Measurements from ENCODE around the gene SUN1.

The SUN1 gene

DNA sequence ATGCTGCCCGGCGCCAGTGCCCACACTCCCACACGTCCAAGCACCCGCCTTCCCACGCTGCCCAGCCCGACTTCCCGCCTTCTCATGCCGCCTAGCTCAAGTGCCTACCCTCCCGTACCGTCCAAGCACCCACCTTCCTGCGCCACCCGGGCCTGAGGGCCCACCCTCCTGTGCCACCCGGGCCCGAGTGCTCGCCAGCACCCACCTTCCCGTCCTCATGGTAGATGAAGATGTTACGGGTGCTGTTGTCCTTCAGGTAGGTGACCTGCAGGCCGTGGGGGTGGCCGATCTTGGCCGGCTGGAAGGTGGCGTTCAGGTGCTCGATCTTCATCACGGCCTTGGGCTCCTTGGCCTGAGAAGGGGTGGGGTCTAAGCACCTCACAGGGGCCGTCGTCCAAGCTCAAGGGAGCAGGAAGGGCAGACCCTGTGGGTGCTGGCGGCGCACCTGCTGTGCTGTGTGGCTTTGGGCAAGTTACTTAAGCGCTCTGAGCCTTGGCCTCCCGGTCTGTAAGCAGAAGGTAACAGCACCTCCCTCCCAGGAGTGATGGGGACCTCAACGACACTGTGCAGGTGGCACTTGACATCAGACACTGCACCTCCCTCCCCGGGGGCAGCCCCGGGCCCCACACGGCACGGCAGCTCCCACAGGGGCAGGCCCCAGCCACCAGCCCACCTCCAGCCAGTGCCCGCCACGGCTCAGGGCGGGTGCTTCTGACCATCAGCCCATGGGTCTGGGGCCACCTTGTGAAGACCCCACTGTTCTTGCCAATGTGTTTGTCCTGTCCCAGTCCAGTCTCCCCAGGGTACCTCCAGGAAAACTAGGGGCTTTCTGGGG, 71.9 kb downstream of the SUN1 start:
- ATAC-seq = no peak

DNA sequence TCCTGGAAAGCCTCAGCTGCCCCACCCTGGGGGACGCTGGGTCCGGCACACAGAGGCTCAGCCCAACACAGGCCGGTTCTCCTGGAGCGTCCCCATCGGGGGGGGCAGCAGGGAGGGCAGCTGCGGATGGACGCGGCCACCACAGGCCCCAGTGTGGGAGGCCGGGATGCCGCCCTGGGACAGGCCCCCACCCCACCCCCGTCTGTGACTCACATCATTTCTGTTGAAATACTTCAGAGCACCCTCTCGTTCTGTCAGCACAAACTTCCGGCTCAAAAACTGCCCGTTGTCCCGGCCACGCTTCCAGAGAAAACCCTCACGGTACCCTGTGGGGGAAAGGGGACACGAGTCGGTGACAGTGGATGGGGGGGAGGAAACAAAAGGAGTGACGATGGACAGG, 72.6 kb downstream of the SUN1 start:
- ATAC-seq = peak; percentile 1; the same call in 2 of the 3 replicates
- TF ChIP-seq, protein P1, sequence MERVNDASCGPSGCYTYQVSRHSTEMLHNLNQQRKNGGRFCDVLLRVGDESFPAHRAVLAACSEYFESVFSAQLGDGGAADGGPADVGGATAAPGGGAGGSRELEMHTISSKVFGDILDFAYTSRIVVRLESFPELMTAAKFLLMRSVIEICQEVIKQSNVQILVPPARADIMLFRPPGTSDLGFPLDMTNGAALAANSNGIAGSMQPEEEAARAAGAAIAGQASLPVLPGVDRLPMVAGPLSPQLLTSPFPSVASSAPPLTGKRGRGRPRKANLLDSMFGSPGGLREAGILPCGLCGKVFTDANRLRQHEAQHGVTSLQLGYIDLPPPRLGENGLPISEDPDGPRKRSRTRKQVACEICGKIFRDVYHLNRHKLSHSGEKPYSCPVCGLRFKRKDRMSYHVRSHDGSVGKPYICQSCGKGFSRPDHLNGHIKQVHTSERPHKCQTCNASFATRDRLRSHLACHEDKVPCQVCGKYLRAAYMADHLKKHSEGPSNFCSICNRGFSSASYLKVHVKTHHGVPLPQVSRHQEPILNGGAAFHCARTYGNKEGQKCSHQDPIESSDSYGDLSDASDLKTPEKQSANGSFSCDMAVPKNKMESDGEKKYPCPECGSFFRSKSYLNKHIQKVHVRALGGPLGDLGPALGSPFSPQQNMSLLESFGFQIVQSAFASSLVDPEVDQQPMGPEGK (CRISPR knock-in tag; IDR thresholded peaks at IDR 0.05; ENCODE audit: borderline replicate concordance) = peak; percentile 88; the same call in 1 of the 2 replicates
- no peak for TF ChIP-seq ESRRG (CRISPR knock-in tag; IDR thresholded peaks at IDR 0.05)

More for the DNA sequence above, 71.9 kb downstream of the SUN1 start:
- TF ChIP-seq SNAI2 (CRISPR knock-in tag; IDR thresholded peaks at IDR 0.05) (no peak), ISL1 (CRISPR knock-in tag; IDR thresholded peaks at IDR 0.05) (no peak)

DNA sequence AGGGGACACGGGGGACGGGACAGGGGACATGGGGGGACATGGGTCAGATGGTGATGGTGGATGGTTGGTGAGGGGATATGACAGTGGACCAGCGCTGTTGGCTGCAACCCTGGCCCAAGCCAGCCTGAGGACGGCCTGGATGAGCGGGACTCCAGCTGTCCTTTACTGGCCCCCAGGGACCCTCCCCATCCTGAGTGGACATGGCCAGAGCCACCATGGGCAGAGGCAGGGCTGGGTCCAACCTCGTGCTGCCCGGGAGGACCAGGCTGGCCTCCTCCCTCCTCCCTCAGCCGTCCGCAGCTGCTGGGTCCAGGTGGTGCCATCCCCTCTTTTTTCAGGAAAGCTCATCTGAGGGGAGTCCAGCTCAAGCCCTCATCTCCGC, 74.5 kb downstream of the SUN1 start:
- ATAC-seq = no peak
- TF ChIP-seq ISL1 (CRISPR knock-in tag; IDR thresholded peaks at IDR 0.05) (no peak), ARNTL (CRISPR knock-in tag; IDR thresholded peaks at IDR 0.05; ENCODE audit: borderline replicate concordance, low read depth) (no peak), RARB (CRISPR knock-in tag; IDR thresholded peaks at IDR 0.05) (no peak), CSDC2 (CRISPR knock-in tag; IDR thresholded peaks at IDR 0.05) (no peak), ZNF8 (CRISPR knock-in tag; IDR thresholded peaks at IDR 0.05) (no peak), BACH2 (CRISPR knock-in tag; IDR thresholded peaks at IDR 0.05; ENCODE audit: borderline replicate concordance) (no peak), GLIS3 (CRISPR knock-in tag; IDR thresholded peaks at IDR 0.05) (no peak), ZC3H10 (CRISPR knock-in tag; IDR thresholded peaks at IDR 0.05) (no peak), ZNF70 (CRISPR knock-in tag; IDR thresholded peaks at IDR 0.05) (no peak), SNAI2 (CRISPR knock-in tag; IDR thresholded peaks at IDR 0.05) (no peak), ZFP30 (CRISPR knock-in tag; IDR thresholded peaks at IDR 0.05) (no peak), PPARA (CRISPR knock-in tag; IDR thresholded peaks at IDR 0.05; ENCODE audit: borderline replicate concordance) (no peak)
- TF ChIP-seq, protein P1 (CRISPR knock-in tag; IDR thresholded peaks at IDR 0.05; ENCODE audit: borderline replicate concordance) = no peak
- TF ChIP-seq, protein P2, sequence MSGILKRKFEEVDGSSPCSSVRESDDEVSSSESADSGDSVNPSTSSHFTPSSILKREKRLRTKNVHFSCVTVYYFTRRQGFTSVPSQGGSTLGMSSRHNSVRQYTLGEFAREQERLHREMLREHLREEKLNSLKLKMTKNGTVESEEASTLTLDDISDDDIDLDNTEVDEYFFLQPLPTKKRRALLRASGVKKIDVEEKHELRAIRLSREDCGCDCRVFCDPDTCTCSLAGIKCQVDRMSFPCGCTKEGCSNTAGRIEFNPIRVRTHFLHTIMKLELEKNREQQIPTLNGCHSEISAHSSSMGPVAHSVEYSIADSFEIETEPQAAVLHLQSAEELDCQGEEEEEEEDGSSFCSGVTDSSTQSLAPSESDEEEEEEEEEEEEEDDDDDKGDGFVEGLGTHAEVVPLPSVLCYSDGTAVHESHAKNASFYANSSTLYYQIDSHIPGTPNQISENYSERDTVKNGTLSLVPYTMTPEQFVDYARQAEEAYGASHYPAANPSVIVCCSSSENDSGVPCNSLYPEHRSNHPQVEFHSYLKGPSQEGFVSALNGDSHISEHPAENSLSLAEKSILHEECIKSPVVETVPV (CRISPR knock-in tag; IDR thresholded peaks at IDR 0.05) = no peak
- TF ChIP-seq, protein P3, sequence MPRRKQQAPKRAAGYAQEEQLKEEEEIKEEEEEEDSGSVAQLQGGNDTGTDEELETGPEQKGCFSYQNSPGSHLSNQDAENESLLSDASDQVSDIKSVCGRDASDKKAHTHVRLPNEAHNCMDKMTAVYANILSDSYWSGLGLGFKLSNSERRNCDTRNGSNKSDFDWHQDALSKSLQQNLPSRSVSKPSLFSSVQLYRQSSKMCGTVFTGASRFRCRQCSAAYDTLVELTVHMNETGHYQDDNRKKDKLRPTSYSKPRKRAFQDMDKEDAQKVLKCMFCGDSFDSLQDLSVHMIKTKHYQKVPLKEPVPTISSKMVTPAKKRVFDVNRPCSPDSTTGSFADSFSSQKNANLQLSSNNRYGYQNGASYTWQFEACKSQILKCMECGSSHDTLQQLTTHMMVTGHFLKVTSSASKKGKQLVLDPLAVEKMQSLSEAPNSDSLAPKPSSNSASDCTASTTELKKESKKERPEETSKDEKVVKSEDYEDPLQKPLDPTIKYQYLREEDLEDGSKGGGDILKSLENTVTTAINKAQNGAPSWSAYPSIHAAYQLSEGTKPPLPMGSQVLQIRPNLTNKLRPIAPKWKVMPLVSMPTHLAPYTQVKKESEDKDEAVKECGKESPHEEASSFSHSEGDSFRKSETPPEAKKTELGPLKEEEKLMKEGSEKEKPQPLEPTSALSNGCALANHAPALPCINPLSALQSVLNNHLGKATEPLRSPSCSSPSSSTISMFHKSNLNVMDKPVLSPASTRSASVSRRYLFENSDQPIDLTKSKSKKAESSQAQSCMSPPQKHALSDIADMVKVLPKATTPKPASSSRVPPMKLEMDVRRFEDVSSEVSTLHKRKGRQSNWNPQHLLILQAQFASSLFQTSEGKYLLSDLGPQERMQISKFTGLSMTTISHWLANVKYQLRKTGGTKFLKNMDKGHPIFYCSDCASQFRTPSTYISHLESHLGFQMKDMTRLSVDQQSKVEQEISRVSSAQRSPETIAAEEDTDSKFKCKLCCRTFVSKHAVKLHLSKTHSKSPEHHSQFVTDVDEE (CRISPR knock-in tag; IDR thresholded peaks at IDR 0.05) = no peak
- TF ChIP-seq, protein P4, sequence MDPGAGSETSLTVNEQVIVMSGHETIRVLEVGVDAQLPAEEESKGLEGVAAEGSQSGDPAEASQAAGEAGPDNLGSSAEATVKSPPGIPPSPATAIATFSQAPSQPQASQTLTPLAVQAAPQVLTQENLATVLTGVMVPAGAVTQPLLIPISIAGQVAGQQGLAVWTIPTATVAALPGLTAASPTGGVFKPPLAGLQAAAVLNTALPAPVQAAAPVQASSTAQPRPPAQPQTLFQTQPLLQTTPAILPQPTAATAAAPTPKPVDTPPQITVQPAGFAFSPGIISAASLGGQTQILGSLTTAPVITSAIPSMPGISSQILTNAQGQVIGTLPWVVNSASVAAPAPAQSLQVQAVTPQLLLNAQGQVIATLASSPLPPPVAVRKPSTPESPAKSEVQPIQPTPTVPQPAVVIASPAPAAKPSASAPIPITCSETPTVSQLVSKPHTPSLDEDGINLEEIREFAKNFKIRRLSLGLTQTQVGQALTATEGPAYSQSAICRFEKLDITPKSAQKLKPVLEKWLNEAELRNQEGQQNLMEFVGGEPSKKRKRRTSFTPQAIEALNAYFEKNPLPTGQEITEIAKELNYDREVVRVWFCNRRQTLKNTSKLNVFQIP (CRISPR knock-in tag; IDR thresholded peaks at IDR 0.05; ENCODE audit: borderline replicate concordance, low read depth) = no peak

Measured in SK-N-SH treated with all-trans-retinoic acid at 6 μM for 48 hours (cell line).